Thymus (tissue), 11 donors: ENCODE measurements around the gene UTF1. TPM values are rescaled to one million over a fixed set of nuclear protein-coding genes. Genes with fewer than 3 reads are reported as not detected.

Experiments
- DNase-seq, 9 donors: peaks; one replicate each; pipeline ENCODE4 v3.0.0-alpha.2; 2013; ENCODE audit warnings: low spot score in 9 of 9, low read depth in 6 of 9, missing footprints in 1 of 9
- H3K27ac ChIP-seq, 2 donors: one replicate each; pipeline ENCODE4 v1.5.1; 2013; ENCODE audit warnings: control low read depth in 1 of 2, low read depth in 1 of 2, low read length in 1 of 2, mild to moderate bottlenecking in 1 of 2, moderate library complexity in 1 of 2
- H3K27me3 ChIP-seq, 2 donors: one replicate each; pipeline ENCODE4 v1.5.1; 2013; ENCODE audit warnings: low read length in 1 of 2; ENCODE audit not compliant: control insufficient read depth in 2 of 2, insufficient read depth in 1 of 2
- H3K36me3 ChIP-seq, 2 donors: one replicate each; pipeline ENCODE4 v1.5.1; 2013; ENCODE audit warnings: low read length in 1 of 2, mild to moderate bottlenecking in 1 of 2, moderate library complexity in 1 of 2; ENCODE audit not compliant: control insufficient read depth in 2 of 2, insufficient read depth in 2 of 2
- H3K4me1 ChIP-seq, 2 donors: one replicate each; pipeline ENCODE4 v1.5.1; 2013; ENCODE audit warnings: low read length in 2 of 2; ENCODE audit not compliant: control insufficient read depth in 2 of 2, insufficient read depth in 2 of 2
- H3K4me3 ChIP-seq, 2 donors: one replicate each; pipeline ENCODE4 v1.5.1; 2013; ENCODE audit warnings: low read length in 2 of 2, control low read depth in 1 of 2, mild to moderate bottlenecking in 1 of 2
- H3K9me3 ChIP-seq, 2 donors: one replicate each; pipeline ENCODE4 v1.5.1; 2013; ENCODE audit warnings: low read length in 1 of 2, mild to moderate bottlenecking in 1 of 2; ENCODE audit not compliant: control insufficient read depth in 2 of 2, insufficient read depth in 1 of 2
- WGBS: extraction: QIAGEN DNeasy Blood & Tissue Kit; methylation state at CpG from one replicate; pipeline ENCODE4 v1.1.7; 2013; 5-methylcytosine and 5-hydroxymethylcytosine counted together
- polyA plus RNA-seq: library from polyadenylated mRNA; stranded (reverse); fragments of 200-250 nt; gene quantifications from one replicate; pipeline ENCODE4 v1.2.3, GENCODE V29; 2013
- total RNA-seq: library from RNA; stranded (reverse); fragments of 120-200 nt; gene quantifications from one replicate; pipeline ENCODE4 v1.2.4, GENCODE V29; 2013
- donor health status: healthy.

The UTF1 gene
- total and polyA plus RNA-seq, 2 donors, result 0.02 TPM; not detected in 1

- WGBS, result 96% methylated on average over 36 of the region's 36 CpGs
- Histone ChIP-seq H3K27ac (no peak overlapping the region), H3K4me3 (no peak overlapping the region), H3K9me3 (no peaks in the 10 kb centered on the region), H3K27me3 (no peaks in the 10 kb centered on the region), H3K4me1 (no peaks in the 10 kb centered on the region), H3K36me3 (no peaks in the 10 kb centered on the region)
- no peak for DNase-seq
Observed at GRCh38 chr10:133207041-133207600, 22.9 kb upstream of the UTF1 start.

- DNase-seq, result no peak
- 93% methylated on average over 17 of the region's 17 CpGs for WGBS
Observed at GRCh38 chr10:133207627-133208026, 22.4 kb upstream of the UTF1 start.

GRCh38 chr10:133208466-133208865, 21.6 kb upstream of the UTF1 start:
- no peaks in the 10 kb centered on the region for H3K27me3 ChIP-seq
- no peak overlapping the region for H3K4me3 ChIP-seq
- DNase-seq, result no peak
- no peaks in the 10 kb centered on the region for H3K4me1 ChIP-seq
- H3K9me3 ChIP-seq, result no peaks in the 10 kb centered on the region
- no peaks in the 10 kb centered on the region for H3K36me3 ChIP-seq
- no peak overlapping the region for H3K27ac ChIP-seq
- WGBS, result 94% methylated on average over 18 of the region's 18 CpGs

More at GRCh38 chr10:133207627-133208026, 22.4 kb upstream of the UTF1 start:
- H3K36me3 ChIP-seq, result no peaks in the 10 kb centered on the region
- H3K27ac ChIP-seq, result no peak overlapping the region
- H3K9me3 ChIP-seq, result no peaks in the 10 kb centered on the region
- H3K27me3 ChIP-seq, result no peaks in the 10 kb centered on the region
- no peaks in the 10 kb centered on the region for H3K4me1 ChIP-seq
- no peak overlapping the region for H3K4me3 ChIP-seq

GRCh38 chr10:133209117-133209516, 20.9 kb upstream of the UTF1 start:
- H3K27ac ChIP-seq, result no peak overlapping the region
- no peaks in the 10 kb centered on the region for H3K27me3 ChIP-seq
- WGBS, result 98% methylated on average over 14 of the region's 14 CpGs
- H3K9me3 ChIP-seq, result no peaks in the 10 kb centered on the region
- H3K36me3 ChIP-seq, result no peaks in the 10 kb centered on the region
- H3K4me3 ChIP-seq, result no peak overlapping the region
- no peak for DNase-seq
- H3K4me1 ChIP-seq, result no peaks in the 10 kb centered on the region

GRCh38 chr10:133209641-133210040, 20.4 kb upstream of the UTF1 start:
- no peak overlapping the region for H3K27ac ChIP-seq
- no peaks in the 10 kb centered on the region for H3K27me3 ChIP-seq
- no peaks in the 10 kb centered on the region for H3K4me1 ChIP-seq
- H3K9me3 ChIP-seq, result no peaks in the 10 kb centered on the region
- no peaks in the 10 kb centered on the region for H3K36me3 ChIP-seq
- 92% methylated on average over 20 of the region's 20 CpGs for WGBS
- DNase-seq, result no peak
- no peak overlapping the region for H3K4me3 ChIP-seq

GRCh38 chr10:133210398-133211140, 19.4 kb upstream of the UTF1 start:
- 53% methylated on average over 27 of the region's 27 CpGs for WGBS
- H3K27me3 ChIP-seq, result no peaks in the 10 kb centered on the region
- no peaks in the 10 kb centered on the region for H3K9me3 ChIP-seq
- no peaks in the 10 kb centered on the region for H3K4me1 ChIP-seq
- H3K27ac ChIP-seq, result no peak overlapping the region
- DNase-seq, result no peak
- no peak overlapping the region for H3K4me3 ChIP-seq
- no peaks in the 10 kb centered on the region for H3K36me3 ChIP-seq

GRCh38 chr10:133211141-133211830, 18.7 kb upstream of the UTF1 start:
- no peak overlapping the region for H3K27ac ChIP-seq
- no peak overlapping the region for H3K4me3 ChIP-seq
- no peaks in the 10 kb centered on the region for H3K9me3 ChIP-seq
- DNase-seq, result no peak
- H3K36me3 ChIP-seq, result no peaks in the 10 kb centered on the region
- no peaks in the 10 kb centered on the region for H3K27me3 ChIP-seq
- 90% methylated on average over 25 of the region's 25 CpGs for WGBS
- no peaks in the 10 kb centered on the region for H3K4me1 ChIP-seq

- peaks cover 0 to 2% of the 10 kb centered on the region in 2 donors for H3K9me3 ChIP-seq
- H3K4me3 ChIP-seq, result no peak overlapping the region
- H3K36me3 ChIP-seq, result no peaks in the 10 kb centered on the region
- 91% methylated on average over 34 of the region's 34 CpGs for WGBS
- H3K4me1 ChIP-seq, result no peaks in the 10 kb centered on the region
- H3K27me3 ChIP-seq, result no peaks in the 10 kb centered on the region
- no peak for DNase-seq
- H3K27ac ChIP-seq, result no peak overlapping the region
Observed at GRCh38 chr10:133211959-133212852, 17.8 kb upstream of the UTF1 start.
